ENCODE data around the gene HMGN2.

DNA sequence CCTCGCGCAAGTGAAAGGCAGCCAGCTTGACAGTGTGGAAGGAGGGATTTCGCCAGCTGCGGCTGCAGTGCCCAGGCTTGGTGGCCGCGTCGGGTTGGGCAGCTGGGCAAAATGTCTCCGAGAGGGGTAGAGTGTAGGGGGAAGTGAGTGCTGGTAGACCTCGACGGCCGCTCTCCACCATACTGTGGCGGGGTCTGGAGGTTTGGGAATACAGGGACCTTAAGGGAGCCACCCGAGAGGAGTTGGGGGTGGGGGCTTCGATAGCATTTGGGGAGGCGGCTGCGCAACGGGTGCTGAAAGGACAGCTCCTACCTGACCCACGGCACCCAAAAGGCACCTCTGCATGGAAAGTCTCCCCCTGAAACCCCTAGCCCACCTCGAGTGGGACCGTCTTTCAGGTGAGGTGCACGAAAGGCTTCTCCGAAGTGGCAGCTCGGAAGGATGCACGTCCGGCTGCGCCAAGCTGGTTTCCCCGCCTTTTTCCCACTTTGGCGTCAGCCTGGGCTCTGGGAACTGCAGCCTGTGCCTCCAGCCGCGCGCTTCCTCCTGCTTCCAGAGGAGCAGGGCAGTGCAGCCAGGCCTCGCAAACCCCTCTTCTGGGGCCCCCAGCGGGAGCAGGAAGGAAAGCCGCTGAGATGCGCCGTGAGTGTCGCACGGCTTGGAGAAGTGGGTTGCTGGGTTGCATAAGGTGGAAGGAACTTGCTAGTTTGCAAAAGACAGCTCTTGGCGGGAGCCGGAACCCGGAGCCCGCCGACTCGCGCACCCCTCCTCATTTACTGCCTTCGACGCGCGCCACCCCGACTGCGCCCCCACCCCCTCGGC lies 531 bp upstream of the HMGN2 start:
- TF ChIP-seq CTCF (conservative IDR thresholded peaks at IDR 0.05; ENCODE audit: low read depth in 2 of 2) (no peak), POLR2AphosphoS5 (IDR thresholded peaks at IDR 0.05; ENCODE audit: low read depth) (peak; percentile 30; the same call in 1 of the 2 replicates), EZH2 (IDR thresholded peaks at IDR 0.05; ENCODE audit: low read depth, unreplicated experiment) (no peak), CREB1 (CRISPR knock-in tag; IDR thresholded peaks at IDR 0.05; ENCODE audit: low read depth) (no peak)
- TF ChIP-seq, protein P1, sequence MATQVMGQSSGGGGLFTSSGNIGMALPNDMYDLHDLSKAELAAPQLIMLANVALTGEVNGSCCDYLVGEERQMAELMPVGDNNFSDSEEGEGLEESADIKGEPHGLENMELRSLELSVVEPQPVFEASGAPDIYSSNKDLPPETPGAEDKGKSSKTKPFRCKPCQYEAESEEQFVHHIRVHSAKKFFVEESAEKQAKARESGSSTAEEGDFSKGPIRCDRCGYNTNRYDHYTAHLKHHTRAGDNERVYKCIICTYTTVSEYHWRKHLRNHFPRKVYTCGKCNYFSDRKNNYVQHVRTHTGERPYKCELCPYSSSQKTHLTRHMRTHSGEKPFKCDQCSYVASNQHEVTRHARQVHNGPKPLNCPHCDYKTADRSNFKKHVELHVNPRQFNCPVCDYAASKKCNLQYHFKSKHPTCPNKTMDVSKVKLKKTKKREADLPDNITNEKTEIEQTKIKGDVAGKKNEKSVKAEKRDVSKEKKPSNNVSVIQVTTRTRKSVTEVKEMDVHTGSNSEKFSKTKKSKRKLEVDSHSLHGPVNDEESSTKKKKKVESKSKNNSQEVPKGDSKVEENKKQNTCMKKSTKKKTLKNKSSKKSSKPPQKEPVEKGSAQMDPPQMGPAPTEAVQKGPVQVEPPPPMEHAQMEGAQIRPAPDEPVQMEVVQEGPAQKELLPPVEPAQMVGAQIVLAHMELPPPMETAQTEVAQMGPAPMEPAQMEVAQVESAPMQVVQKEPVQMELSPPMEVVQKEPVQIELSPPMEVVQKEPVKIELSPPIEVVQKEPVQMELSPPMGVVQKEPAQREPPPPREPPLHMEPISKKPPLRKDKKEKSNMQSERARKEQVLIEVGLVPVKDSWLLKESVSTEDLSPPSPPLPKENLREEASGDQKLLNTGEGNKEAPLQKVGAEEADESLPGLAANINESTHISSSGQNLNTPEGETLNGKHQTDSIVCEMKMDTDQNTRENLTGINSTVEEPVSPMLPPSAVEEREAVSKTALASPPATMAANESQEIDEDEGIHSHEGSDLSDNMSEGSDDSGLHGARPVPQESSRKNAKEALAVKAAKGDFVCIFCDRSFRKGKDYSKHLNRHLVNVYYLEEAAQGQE (IDR thresholded peaks at IDR 0.05; ENCODE audit: unreplicated experiment): peak; percentile 70
